Stimulated activated CD8-positive, alpha-beta memory T cell treated with anti-CD3 and anti-CD28 coated beads, Interleukin-4, amount 100 ng/mL, for 1 hour (primary cell): Measurements from ENCODE around the gene PRDM15.

Experiments used
- DNase-seq, 2 donors: peaks; one replicate each; pipeline ENCODE4 v3.0.0-alpha.2; 2020; ENCODE audit warnings: low read depth in 2 of 2, low spot score in 1 of 2

PRDM15 gene

DNA sequence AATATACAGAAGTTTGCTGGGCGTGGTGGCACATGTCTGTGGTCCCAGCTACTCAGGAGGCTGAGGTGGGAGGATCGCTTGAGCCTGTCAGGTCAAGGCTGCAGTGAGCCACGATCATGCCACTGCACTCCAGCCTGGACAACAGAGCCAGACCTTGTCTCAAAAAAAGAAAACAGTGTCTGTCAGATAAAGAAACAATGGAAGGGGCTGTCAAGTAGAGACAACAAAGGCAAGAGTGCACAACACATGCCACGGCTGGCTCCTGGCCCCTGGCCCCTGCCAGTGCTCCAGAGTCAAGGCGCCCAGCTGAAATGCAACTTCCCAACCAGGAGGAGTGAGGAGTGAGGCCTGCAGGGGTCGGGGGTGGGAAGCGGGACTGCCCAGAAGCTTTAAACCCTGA is 32.6 kb downstream of the PRDM15 start:
- no peak for DNase-seq

- no peak for DNase-seq
These were observed 33.2 kb downstream of the PRDM15 start for GRCh38 chr21:41846033-41846317.

DNA sequence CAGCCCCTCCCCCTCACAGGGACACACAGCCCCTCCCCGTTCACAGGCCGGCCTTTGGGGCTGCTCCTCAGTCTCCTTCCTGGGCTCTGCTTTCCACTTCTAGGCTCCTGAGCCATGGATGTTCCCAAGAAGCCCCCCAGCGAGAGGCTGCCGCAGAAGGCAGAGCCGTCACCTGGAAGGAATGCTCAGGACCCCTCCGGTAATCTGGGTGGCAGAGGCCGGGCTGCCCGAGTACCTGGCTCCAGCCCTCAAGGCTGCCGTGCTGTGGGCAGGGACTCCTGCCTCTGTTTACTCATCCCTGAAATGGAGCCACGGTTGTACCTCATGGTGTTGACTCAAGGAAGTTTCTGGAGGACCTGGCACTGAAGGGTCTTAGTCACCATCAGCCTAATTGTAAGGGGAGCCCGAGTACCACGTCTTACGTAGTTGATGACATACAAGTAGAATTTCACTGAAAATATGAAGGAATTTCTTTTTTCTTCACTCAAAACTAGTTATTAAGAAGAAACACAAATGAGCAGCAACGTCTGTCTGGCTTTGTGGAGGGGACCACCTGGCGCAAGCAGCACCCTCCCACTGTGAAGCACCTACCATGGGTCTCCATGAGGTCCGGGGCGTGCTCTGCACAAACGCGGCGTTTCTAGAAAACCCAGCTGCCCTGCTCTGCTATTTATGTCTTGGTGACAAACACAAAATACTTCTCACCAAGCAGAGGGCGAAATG is 33.7 kb downstream of the PRDM15 start:
- DNase-seq = no peak

GRCh38 chr21:41843584-41843983 is 35.6 kb downstream of the PRDM15 start:
- no peak for DNase-seq

DNA sequence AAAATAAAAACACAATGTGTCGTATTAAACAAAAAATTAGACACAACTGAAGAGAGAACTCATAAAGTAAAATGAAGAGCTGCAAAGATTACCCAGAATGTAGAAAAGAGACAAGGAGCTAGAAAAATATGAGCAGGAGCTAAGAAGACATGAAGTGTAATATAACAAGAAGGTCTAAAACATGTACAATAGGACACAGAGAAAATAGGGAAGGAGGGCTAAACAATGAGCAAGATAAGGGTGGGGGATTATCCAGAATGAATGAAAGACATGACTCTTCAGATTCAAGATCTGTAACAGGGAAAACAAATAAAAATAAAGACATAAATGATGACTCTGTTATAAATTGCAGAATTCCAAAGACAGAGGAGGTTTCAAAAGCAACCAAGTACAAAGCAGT is 38.3 kb downstream of the PRDM15 start:
- no peak for DNase-seq

GRCh38 chr21:41839387-41840000 is 39.6 kb downstream of the PRDM15 start:
- DNase-seq = no peak

- DNase-seq = no peak
These were observed 41.3 kb downstream of the PRDM15 start for GRCh38 chr21:41837756-41838297.

- no peak for DNase-seq
These were observed 42.8 kb downstream of the PRDM15 start for GRCh38 chr21:41836166-41837015.

GRCh38 chr21:41835711-41836154 is 43.4 kb downstream of the PRDM15 start:
- DNase-seq = no peak

GRCh38 chr21:41834926-41835663 is 44.0 kb downstream of the PRDM15 start:
- no peak for DNase-seq

GRCh38 chr21:41834252-41834925 is 44.8 kb downstream of the PRDM15 start:
- DNase-seq = no peak

- no peak for DNase-seq
These were observed 45.5 kb downstream of the PRDM15 start for GRCh38 chr21:41833497-41834115.

- no peak for DNase-seq
These were observed 46.3 kb downstream of the PRDM15 start for GRCh38 chr21:41832596-41833496.

GRCh38 chr21:41831866-41832595 is 47.1 kb downstream of the PRDM15 start:
- no peak for DNase-seq

DNA sequence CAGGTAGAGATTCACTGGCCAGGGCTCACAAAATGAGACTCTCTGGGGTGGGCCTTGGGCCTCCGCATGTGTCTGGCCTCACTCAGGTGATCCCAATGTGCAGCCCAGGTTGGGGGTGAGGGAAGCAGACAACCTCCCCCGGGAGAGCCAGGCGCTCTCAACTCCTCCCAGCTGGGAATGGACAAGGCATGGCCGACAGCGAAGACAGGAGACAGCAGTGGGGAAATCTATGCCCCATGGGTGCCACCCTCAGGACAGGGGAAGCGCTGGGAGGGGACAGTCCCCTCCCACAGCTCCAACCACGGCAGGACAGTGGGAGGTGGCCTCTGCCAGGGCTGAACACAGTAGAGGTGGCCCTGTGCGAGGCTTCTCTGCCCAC is 47.7 kb downstream of the PRDM15 start:
- no peak for DNase-seq

DNA sequence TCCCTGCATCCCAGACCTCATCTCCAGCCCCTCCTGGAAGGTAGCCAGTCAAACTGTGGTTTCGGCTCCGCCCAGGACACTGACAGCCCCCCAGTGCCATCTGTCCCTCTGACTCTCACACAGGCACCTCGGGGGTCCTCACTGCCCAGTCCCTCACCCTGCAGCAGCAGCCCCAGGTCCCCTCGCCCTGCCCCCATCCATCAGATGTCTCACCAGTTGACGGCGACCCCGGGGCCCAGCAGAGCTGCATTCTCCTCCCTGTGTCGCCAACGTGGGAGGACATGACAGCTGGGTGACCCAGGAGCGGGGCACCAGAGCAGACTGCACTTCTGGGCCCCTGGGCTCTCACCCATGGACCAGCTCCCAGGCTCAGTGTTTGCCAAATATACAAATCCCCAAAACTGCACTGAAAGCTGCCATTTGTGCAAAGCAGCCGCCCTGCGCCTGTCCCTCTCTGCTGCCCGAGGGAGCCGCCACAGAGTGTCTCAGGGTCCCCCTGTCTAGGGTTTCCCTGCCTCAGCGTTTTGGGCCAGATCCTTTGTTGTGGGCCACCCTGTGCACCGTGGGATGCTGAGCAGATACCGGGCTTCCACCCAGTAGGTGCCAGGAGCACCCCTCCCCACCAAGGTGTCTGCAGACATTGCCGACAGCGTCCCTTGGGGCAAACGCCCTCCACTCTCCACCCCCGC is 48.2 kb downstream of the PRDM15 start:
- DNase-seq = no peak

DNA sequence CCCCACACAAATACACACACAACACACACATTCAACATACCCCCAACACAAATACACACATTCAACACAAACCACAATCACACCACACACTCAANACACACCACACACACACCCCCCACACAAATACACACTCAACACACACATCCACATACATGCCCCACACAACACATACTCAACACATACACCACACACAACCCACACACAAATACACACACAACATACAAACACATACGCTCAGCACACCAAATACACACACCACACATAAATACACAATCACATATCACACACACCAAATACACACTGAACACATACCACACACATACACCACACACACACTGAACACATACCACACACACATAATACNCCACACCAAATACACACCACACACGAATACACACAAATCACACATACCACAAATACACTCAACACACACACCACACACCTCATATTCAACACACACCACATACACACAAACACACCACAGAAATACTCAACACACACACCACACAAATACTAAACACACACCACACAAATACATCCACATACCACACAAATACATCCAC is 48.9 kb downstream of the PRDM15 start:
- DNase-seq = no peak

GRCh38 chr21:41828884-41829360 is 50.2 kb downstream of the PRDM15 start:
- no peak for DNase-seq
